ENCODE results near the gene DCC.

The DCC gene

DNA sequence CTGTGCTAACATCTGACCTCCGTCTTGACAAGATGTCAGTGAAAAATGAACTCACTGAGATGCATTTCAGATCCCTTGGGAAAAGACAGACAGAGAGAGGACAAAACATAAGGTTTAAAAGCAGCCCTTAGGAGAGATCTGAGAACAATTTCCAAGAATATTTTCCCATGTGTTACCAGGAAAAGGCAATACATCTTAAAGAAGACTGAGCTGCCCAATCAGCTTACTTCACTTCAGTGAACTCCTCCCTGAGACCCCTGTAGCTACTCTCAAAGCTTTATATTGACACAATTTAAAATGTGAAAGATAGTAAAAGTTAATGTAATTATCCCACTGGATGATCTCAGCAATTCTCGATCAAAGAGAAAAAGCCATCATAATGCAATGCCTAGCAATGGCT is 505.0 kb downstream of the DCC start:
- no peaks in the 10 kb centered on the region for H3K4me1 ChIP-seq (ENCODE audit: control insufficient read depth, insufficient read depth, low read length, poor library complexity, severe bottlenecking)
- 93 to 100% methylated on average over 1 to 2 of the region's 2 CpGs for WGBS, 2 experiments (ENCODE audit: insufficient coverage in 2 of 2)
- H3K27ac ChIP-seq (ENCODE audit: low read depth, low read length, severe bottlenecking), result no peak overlapping the region

GRCh38 chr18:52850031-52850560 is 510.1 kb downstream of the DCC start:
- no peaks in the 10 kb centered on the region for H3K4me1 ChIP-seq (ENCODE audit: control insufficient read depth, insufficient read depth, low read length, poor library complexity, severe bottlenecking)
- no peaks in the 10 kb centered on the region for H3K36me3 ChIP-seq (ENCODE audit: control insufficient read depth, insufficient read depth, low read length)
- H3K4me3 ChIP-seq (ENCODE audit: extremely low read depth, insufficient read depth, low read length, poor library complexity, severe bottlenecking), result no peak overlapping the region
- WGBS, 2 experiments (ENCODE audit: insufficient coverage in 2 of 2), result 80% methylated on average over 1 of the region's 6 CpGs; no CpG with 5 or more reads in 1 of the 2 experiments
- H3K27ac ChIP-seq (ENCODE audit: low read depth, low read length, severe bottlenecking), result no peak overlapping the region
- H3K9me3 ChIP-seq (ENCODE audit: control insufficient read depth, low read length), result no peaks in the 10 kb centered on the region

More for the DNA sequence above, 505.0 kb downstream of the DCC start:
- Histone ChIP-seq H3K4me3 (ENCODE audit: extremely low read depth, insufficient read depth, low read length, poor library complexity, severe bottlenecking) (no peak overlapping the region), H3K9me3 (ENCODE audit: control insufficient read depth, low read length) (no peaks in the 10 kb centered on the region), H3K36me3 (ENCODE audit: control insufficient read depth, insufficient read depth, low read length) (no peaks in the 10 kb centered on the region)

DNA sequence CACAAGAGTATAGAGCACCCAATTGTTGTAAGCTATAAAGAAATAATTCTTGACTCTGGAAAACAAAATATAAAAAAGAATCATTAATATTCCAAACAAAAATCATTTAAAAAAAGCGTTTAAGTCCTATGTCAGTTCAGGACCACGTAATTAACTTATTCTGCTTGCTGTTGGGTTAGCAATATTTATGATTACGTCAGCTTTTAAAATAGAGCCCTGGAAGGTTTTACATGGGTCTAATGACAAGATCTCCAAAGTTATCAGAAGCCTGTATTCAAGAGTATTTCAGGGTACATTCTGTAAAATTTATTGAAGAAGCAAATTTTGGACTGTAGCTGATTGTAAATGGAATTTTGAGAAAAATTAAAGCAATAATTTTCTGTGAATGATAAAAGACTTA is 521.6 kb downstream of the DCC start:
- WGBS, 2 experiments (ENCODE audit: insufficient coverage in 2 of 2), result 100% methylated on average over 1 of the region's 3 CpGs
- H3K36me3 ChIP-seq (ENCODE audit: control insufficient read depth, insufficient read depth, low read length), result no peaks in the 10 kb centered on the region
- H3K9me3 ChIP-seq (ENCODE audit: control insufficient read depth, low read length), result no peaks in the 10 kb centered on the region
- H3K27ac ChIP-seq (ENCODE audit: low read depth, low read length, severe bottlenecking), result no peak overlapping the region
- no peak overlapping the region for H3K4me3 ChIP-seq (ENCODE audit: extremely low read depth, insufficient read depth, low read length, poor library complexity, severe bottlenecking)
- H3K4me1 ChIP-seq (ENCODE audit: control insufficient read depth, insufficient read depth, low read length, poor library complexity, severe bottlenecking), result no peaks in the 10 kb centered on the region

GRCh38 chr18:52869349-52869923 is 529.4 kb downstream of the DCC start:
- no peak overlapping the region for H3K27ac ChIP-seq (ENCODE audit: low read depth, low read length, severe bottlenecking)
- no peaks in the 10 kb centered on the region for H3K36me3 ChIP-seq (ENCODE audit: control insufficient read depth, insufficient read depth, low read length)
- no peaks in the 10 kb centered on the region for H3K9me3 ChIP-seq (ENCODE audit: control insufficient read depth, low read length)
- no peak overlapping the region for H3K4me3 ChIP-seq (ENCODE audit: extremely low read depth, insufficient read depth, low read length, poor library complexity, severe bottlenecking)
- no peaks in the 10 kb centered on the region for H3K4me1 ChIP-seq (ENCODE audit: control insufficient read depth, insufficient read depth, low read length, poor library complexity, severe bottlenecking)
- WGBS, 2 experiments (ENCODE audit: insufficient coverage in 2 of 2), result 89 to 91% methylated on average over 7 to 9 of the region's 9 CpGs

DNA sequence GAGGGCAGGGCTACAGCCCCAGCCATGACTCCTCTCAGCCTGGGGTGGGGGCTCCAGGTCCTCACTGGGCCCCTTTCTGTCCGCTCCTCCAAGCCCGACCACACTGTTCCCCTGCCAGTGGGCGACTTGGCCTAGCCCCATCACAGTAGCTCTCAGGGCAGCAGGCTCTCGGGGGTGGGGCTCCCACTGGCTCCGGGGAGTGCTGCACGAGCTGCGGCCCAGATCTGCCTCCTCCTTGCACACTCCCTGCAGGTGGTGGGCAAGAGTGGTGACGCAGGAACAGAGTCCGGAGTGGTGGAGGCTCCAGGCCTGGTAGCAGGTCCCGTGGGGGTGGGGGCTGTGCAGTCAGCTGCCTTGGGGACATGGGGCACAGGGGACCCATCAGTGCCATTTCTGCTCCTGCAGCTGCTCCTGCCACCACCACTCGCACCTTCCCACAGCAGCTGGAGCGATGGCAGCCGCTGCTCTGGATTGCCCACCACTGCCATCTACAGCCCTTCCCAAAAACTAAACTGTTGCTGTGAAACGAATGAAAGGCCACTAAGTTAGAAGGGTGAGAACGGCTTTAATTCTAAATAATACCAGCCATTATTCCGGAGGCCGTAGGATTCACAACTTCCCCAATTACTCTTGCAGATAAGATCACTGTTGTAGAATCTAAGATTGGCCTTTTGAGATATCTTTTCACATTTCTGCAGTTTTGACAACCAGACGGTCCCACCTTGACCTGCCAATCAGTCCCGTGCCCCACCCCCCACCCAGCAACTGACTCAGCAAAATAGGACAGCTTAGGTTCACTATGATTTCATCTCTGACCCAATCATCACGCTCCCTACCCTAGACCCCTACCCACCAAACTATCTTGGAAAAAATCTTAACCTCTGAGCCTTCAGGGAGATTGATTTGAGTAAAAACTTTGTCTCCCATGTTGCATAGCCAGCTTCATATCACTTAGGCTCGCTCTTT is 530.2 kb downstream of the DCC start:
- Histone ChIP-seq H3K27ac (ENCODE audit: low read depth, low read length, severe bottlenecking) (no peak overlapping the region), H3K9me3 (ENCODE audit: control insufficient read depth, low read length) (no peaks in the 10 kb centered on the region), H3K36me3 (ENCODE audit: control insufficient read depth, insufficient read depth, low read length) (no peaks in the 10 kb centered on the region), H3K4me1 (ENCODE audit: control insufficient read depth, insufficient read depth, low read length, poor library complexity, severe bottlenecking) (no peaks in the 10 kb centered on the region), H3K4me3 (ENCODE audit: extremely low read depth, insufficient read depth, low read length, poor library complexity, severe bottlenecking) (no peak overlapping the region)
- 85 to 90% methylated on average over 7 to 13 of the region's 21 CpGs for WGBS, 2 experiments (ENCODE audit: insufficient coverage in 2 of 2)

DNA sequence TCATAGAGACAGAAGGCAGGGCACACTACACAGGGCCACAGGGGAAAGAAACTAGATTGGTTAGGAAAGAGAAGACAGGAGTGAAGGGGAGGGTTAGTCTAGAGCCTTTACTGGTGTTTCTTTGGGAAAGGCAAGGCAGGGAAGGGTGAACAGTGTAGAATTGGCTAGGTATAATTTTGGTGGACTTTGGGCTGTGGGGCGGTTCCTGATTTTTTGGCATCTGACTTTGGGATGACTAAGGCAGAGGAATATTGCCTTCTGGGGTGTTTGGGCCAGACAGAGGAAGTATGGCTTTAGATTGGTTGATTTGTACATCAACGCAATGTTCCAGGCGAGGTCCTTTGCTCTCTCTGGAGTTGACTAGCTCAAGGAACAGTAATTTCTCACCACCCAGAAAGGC is 534.8 kb downstream of the DCC start:
- 100% methylated on average over 1 of the region's 3 CpGs; no CpG with 5 or more reads in 1 of the 2 experiments for WGBS, 2 experiments (ENCODE audit: insufficient coverage in 2 of 2)
- no peaks in the 10 kb centered on the region for H3K36me3 ChIP-seq (ENCODE audit: control insufficient read depth, insufficient read depth, low read length)
- H3K4me1 ChIP-seq (ENCODE audit: control insufficient read depth, insufficient read depth, low read length, poor library complexity, severe bottlenecking), result no peaks in the 10 kb centered on the region
- no peak overlapping the region for H3K27ac ChIP-seq (ENCODE audit: low read depth, low read length, severe bottlenecking)
- no peaks in the 10 kb centered on the region for H3K9me3 ChIP-seq (ENCODE audit: control insufficient read depth, low read length)
- H3K4me3 ChIP-seq (ENCODE audit: extremely low read depth, insufficient read depth, low read length, poor library complexity, severe bottlenecking), result no peak overlapping the region

- no peak overlapping the region for H3K27ac ChIP-seq (ENCODE audit: low read depth, low read length, severe bottlenecking)
- 100% methylated on average over 1 of the region's 5 CpGs; no CpG with 5 or more reads in 1 of the 2 experiments for WGBS, 2 experiments (ENCODE audit: insufficient coverage in 2 of 2)
- no peaks in the 10 kb centered on the region for H3K36me3 ChIP-seq (ENCODE audit: control insufficient read depth, insufficient read depth, low read length)
- no peaks in the 10 kb centered on the region for H3K4me1 ChIP-seq (ENCODE audit: control insufficient read depth, insufficient read depth, low read length, poor library complexity, severe bottlenecking)
- no peaks in the 10 kb centered on the region for H3K9me3 ChIP-seq (ENCODE audit: control insufficient read depth, low read length)
- no peak overlapping the region for H3K4me3 ChIP-seq (ENCODE audit: extremely low read depth, insufficient read depth, low read length, poor library complexity, severe bottlenecking)
Measured at GRCh38 chr18:52875725-52876124, 535.7 kb downstream of the DCC start.

DNA sequence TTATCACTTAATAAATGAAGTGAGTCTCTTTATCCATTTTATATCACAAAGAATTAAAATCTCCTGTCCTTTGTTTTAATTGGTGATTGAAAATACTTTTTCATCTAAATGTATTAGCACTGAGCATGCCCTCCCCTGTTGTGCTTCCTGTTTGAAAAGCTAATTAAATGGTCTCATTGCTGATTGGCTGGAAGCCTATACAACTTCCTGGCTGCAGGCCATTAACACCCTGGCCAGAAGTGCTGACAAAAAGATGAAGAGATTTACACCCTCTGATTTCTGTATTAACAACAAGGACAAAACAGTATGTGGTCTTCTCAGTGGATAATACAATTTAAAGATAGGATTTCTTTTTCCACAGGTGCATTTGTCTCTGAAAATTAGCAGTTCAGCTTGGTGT is 548.0 kb downstream of the DCC start:
- H3K9me3 ChIP-seq (ENCODE audit: control insufficient read depth, low read length), result no peaks in the 10 kb centered on the region
- H3K4me1 ChIP-seq (ENCODE audit: control insufficient read depth, insufficient read depth, low read length, poor library complexity, severe bottlenecking), result no peaks in the 10 kb centered on the region
- H3K27ac ChIP-seq (ENCODE audit: low read depth, low read length, severe bottlenecking), result no peak overlapping the region
- H3K4me3 ChIP-seq (ENCODE audit: extremely low read depth, insufficient read depth, low read length, poor library complexity, severe bottlenecking), result no peak overlapping the region
- no peaks in the 10 kb centered on the region for H3K36me3 ChIP-seq (ENCODE audit: control insufficient read depth, insufficient read depth, low read length)

GRCh38 chr18:52894801-52895200 is 554.8 kb downstream of the DCC start:
- H3K4me3 ChIP-seq (ENCODE audit: extremely low read depth, insufficient read depth, low read length, poor library complexity, severe bottlenecking), result no peak overlapping the region
- H3K4me1 ChIP-seq (ENCODE audit: control insufficient read depth, insufficient read depth, low read length, poor library complexity, severe bottlenecking), result no peaks in the 10 kb centered on the region
- no peak overlapping the region for H3K27ac ChIP-seq (ENCODE audit: low read depth, low read length, severe bottlenecking)
- WGBS, 2 experiments (ENCODE audit: insufficient coverage in 2 of 2), result 83 to 92% methylated on average over 2 of the region's 3 CpGs
- no peaks in the 10 kb centered on the region for H3K36me3 ChIP-seq (ENCODE audit: control insufficient read depth, insufficient read depth, low read length)
- no peaks in the 10 kb centered on the region for H3K9me3 ChIP-seq (ENCODE audit: control insufficient read depth, low read length)

GRCh38 chr18:52897611-52898484 is 557.9 kb downstream of the DCC start:
- Histone ChIP-seq H3K36me3 (ENCODE audit: control insufficient read depth, insufficient read depth, low read length) (no peaks in the 10 kb centered on the region), H3K4me1 (ENCODE audit: control insufficient read depth, insufficient read depth, low read length, poor library complexity, severe bottlenecking) (peaks cover 9% of the 10 kb centered on the region), H3K27ac (ENCODE audit: low read depth, low read length, severe bottlenecking) (no peak overlapping the region), H3K9me3 (ENCODE audit: control insufficient read depth, low read length) (no peaks in the 10 kb centered on the region), H3K4me3 (ENCODE audit: extremely low read depth, insufficient read depth, low read length, poor library complexity, severe bottlenecking) (no peak overlapping the region)
- 100% methylated on average over 1 of the region's 5 CpGs; no CpG with 5 or more reads in 1 of the 2 experiments for WGBS, 2 experiments (ENCODE audit: insufficient coverage in 2 of 2)
